NCI-H2081 (cell line): Measurements from ENCODE around the gene GBX1.

Experiments used
- DNase-seq, 2 experiments: peaks; one replicate each; lab custom pipeline; 2025; lab: John Stamatoyannopoulos, UW

The GBX1 gene

DNA sequence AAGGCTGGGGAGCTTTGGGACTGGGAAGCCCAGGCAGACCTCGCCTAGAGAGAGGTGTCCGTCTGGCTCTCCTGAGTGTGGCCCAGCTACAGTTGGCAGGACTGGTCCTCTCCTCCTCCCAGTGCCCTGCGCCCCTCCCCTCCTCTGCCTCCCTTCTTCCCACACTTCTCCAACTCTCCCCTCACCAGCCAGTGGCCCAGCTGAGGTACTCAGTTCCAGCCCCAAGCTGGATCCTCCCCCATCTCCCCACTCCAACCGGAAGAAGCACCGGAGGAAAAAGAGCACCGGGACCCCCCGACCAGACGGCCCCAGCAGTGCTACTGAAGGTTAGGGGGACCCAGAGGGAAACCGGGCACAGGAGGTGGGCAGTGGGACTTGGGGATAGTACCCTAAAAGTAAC, 27.7 kb downstream of the GBX1 start:
- DNase-seq, result no peak

DNA sequence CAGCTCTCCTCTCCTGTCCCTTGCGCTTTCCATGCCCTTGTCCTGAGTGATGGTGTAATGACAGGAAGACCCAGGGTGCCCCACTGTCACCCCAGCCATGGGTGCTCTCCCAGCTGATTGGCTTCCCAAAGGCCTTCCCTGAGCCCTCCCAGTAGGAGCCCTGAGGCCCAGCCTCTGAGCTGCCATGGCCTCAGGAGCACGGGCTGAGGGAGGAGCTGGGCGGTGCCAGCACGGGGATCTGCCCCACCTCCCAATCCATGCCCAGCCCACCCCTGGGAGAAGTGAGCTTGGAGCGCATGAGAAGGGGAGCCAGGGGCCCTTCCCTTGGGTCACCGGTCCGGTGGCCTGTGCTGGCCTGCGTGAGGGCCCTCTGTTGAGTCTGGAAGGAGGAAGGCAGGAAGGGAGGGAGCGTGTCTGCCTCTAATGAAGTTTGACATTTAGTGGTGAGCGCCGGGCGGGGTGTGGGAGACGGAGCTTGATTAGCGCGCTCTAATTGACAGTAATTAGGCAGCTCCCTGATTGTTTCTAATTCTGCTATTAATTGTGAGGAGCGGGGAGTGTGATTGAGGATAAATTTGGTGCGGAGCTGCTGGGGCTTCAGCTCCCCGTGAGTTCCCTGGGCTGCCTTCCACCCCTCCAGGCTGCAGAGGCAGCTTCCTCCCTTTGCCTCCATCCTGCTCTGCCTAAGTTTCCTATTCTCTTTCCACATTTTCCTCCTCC, 28.3 kb downstream of the GBX1 start:
- no peak for DNase-seq

DNA sequence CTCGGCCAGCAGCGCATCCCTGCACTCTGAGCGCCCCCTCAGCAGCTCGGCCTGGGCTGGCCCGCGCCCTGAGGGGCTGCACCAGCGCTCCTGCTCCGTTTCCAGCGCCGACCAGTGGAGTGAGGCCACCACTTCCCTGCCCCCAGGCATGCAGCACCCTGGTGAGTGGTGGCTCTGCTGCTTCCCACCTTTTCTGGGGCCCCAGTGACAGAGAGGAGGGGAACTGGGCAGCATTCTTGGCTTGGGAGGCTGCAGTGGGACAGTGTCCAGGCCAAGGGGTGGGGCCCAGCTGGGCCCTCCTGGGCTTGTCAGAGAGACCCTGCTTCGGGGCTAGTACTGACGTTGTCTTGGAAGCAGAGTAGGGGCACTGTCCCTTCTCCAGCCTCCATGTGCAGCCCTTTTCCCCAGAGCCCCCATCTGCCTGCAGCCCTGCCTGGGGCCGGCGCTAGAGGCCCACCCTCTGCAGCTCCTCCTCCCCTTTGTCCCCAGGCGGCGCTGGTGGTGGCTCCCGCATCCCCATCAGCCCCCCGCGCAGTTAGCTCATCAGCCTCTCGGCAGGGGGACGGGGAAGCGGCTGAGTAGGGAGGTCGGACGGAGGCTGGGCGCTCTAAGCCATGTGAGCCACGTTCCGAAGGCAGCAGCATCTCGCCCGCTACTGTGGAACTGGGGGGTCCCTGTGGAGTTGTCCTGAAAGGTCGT, 29.2 kb downstream of the GBX1 start:
- no peak for DNase-seq

DNA sequence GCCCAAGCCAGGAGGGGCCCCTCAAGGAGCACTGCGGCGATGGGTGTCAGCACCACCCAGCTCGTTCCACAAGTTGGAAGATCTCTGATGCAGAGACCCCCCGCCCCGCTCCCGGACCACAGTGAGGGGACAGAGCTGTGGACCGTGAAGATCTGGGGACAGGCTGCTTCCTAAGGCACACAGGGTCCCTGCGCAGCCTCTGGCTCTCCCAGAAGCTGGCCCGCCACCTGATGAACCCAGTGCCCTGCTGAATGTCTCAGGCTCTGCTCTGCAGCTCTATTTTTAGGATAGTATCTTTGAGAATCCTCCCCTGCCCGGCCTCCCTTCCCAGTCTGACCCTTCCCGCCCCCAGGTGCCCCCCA, 29.7 kb downstream of the GBX1 start:
- no peak for DNase-seq

DNA sequence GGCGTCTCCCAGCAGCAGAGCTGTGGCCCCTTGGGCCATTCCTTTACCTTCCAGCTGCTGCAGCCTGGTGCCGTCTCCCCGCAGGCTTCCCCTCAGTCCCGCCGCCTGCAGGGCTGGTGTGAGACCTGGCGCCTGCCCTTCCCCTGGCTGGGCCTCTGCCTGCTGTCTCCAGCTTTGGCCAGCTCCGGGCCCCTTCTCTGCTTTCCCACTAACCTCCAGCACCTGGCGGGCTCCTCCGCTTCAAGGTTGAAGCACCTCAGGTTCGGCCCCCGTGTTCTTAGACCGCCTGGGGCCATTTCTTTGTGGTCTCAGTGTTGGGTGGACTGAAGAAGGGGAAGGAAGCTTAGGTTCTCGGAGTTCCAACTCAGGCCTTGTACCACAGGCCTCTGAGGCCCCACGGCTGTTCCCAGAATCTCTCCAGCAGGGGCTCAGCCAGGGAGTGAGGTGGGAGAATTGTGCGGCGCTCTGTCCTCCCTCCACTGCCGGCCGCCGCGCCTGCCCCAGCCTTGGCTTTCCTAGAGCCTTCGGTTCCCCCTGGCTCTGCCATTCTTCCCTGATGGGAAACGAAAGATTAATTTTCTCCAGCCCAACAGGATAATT, 30.3 kb downstream of the GBX1 start:
- DNase-seq, result no peak

DNA sequence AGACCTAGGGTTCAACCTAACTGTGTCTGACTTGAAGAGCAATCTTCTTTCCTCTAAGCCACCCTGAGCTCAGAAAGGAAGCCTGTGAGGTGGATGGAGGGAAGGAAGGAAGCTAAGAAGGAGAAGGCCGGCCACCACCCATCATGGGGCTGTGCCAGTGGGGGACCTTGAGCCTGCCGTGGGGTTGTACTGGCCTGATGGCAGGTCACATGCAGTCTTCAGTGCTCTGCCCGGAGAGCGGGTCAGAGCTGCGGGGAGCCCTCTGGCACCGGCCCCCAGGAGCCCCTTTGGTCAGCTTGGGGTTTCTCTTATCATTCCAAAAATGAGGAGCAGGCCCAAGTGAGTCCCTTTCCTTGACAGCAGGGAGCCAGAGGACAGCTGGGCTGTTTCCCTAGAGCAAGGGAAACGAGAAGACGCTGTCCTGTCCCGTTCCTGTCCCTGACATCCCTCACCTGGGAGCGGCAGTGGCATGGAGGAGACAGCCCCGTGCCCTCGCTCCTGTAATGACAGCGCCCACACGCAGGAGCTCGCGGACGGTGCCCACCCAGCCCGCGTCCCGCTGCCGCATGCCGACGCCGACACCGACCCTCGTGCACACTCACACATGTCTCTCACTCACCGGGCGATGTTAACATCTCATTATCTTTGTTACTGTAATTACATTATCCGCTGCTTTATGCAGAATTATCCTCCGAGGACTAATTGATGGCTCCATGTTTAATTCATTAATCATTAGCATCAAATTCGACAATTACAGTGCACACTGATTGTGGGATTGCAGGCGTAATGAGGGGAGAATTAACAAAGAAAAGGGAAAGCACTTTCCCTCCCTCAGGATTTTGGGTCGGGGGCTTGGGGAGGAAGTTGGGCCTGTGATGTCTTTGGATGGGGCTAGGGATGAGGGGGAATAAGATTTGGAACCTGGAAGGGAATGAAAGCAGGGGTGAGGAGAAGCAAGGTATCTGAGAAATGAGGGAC, 31.3 kb downstream of the GBX1 start:
- no peak for DNase-seq

DNA sequence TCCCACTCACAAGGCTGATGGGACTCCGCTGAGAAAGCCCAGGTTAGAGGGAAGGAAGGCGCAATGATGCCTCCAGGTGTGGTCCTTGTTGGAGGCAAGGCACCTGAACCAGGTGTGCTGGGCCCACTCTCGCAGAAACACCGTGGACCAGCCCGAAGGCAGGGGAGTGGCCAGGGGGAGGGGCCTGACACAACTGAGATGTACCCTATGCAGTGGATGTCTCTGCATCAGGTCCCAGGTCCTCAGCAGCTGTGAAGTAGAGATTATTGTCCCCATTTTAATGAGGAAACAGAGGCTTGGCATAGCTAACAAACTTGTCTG, 32.0 kb downstream of the GBX1 start:
- no peak for DNase-seq

DNA sequence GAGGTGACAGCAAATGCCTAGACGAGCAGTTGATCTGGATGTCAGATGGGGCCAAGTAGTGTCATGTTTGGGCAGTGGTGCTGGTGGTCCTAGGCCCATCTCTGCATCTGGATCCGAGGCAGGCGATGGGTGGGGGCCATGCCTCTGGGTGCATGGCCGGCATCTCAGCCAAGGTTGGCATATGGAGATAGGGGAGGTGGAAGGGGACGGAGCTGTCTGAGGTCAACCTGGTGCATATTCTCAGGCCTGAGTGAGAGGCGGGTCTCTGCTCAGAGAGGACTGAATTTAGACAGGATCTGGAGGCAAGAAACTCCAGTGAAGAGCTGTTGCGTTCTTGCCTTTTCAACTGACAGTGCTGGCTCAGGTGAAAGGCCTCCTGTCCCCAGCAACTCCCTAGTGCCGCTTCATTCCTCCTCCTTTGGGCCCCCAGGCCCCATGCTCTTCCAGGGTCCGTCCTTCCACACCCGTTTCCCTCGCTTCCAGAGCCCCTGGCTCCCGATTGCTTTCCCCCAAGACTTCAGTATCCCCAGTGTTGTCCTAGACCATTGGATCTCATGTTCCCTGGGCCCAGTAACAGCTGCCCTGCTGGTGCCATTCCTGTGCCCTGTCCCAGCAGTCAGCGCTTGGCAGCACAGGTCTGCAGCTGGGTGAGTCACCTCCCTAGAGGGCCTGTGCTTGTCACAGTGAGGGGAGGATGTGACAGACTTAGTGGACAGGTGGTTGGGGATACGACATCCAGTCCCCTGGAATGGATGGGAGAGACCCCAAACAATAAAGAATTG, 32.6 kb downstream of the GBX1 start:
- no peak for DNase-seq

DNA sequence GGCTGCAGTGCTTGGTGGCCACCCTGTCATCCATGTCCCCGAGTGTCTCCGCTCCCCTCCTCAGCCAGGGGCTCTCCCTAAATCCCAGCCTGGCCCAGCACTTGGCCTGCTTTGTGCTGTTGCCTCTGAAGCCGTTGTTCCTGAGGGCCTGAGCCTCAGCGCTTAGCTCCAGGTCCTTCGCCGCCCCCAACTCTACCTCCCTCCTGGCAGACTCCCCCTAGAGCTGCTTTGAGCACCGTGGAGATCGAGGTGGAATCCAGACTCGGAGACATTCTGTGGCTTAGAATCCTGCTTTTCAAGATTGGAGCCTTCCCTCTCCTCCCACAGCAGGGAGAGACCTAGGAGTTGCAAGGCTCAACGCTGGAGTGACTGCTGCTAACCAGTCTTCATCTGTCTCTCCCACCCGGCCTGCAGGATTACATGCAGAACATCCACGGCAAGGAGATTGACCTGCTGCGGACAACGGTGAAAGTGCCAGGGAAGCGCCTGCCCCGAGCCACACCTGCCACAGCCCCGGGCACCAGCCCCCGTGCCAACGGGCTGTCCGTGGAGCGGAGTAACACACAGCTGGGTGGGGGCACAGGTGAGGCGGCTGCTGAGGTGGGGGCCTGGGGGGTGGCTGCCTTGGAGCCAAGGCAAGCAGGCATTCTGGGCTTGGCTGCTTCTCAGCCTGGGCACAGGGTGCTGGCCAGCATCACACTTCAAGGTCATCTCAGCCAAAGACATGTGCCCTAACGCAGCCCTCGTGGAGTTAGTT, 33.3 kb downstream of the GBX1 start:
- DNase-seq, result no peak

DNA sequence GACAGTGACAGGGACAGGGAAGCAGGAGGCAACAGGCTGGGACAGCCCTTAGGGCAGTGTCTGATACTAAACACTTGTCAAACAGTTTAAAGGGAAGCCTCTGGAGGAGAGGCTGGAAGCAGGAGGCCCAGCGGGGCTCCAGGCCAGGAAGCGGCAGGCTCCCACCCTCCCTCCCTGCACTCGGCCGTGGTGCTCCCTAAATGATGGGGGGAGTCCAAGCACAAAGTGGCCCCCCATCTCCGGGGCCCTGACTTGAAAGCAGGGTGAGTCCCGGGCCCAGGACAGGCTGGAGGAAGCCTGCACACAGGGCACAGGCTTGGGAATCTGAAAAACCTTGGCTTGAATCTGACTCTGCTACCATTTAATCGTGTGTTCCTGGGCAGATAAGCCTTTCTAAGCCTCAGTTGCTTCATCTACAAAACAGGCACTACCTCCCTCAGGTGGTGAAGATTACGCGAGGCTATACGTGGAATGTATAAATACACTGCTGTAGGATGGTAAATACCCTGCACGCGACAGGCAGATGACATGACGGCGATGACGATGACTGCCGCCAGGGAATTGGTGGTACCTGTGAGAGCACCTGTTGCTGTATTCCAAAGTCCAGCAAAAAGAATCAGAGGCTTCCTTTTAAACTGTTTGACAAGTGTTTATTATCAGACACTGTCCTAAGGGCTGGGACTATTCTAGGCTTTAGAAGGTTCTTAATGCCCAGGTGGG, 34.1 kb downstream of the GBX1 start:
- DNase-seq, result no peak

DNA sequence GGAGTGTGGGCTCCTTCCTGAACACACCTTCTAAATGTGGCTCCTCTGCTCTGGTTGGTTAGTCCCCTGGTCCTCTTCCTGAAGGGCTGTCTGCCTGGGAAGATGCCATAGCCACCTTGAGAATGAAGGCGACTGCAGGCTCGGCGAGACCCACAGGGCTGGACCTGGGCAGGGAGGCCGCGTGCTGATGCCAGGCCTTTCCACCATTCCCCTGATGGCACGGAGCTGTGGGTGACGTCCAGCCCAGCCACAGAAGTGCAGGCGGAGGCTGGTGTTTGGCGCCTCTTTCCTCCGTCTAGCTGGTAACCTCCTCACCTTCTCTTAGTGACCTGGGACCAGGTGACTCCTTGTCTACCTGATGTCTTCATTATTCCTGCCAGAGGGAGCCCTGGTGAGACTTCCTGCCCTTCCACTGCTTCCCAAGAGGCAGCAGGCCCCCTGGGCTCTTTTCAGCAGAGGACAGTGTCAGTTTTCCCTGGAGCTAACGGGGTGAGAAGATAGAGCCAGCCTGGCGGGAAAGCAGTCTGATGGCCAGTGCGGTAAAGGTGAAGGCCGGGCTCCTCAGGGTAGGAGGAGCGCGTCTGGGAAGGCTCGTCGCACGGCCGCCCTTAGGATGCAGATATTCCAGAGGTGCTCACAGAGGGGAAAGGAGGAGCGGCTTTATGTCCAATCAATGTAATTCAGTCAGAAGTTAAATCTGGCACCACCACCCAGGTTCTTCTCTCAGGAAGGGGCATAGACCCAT, 34.9 kb downstream of the GBX1 start:
- DNase-seq, result no peak

DNA sequence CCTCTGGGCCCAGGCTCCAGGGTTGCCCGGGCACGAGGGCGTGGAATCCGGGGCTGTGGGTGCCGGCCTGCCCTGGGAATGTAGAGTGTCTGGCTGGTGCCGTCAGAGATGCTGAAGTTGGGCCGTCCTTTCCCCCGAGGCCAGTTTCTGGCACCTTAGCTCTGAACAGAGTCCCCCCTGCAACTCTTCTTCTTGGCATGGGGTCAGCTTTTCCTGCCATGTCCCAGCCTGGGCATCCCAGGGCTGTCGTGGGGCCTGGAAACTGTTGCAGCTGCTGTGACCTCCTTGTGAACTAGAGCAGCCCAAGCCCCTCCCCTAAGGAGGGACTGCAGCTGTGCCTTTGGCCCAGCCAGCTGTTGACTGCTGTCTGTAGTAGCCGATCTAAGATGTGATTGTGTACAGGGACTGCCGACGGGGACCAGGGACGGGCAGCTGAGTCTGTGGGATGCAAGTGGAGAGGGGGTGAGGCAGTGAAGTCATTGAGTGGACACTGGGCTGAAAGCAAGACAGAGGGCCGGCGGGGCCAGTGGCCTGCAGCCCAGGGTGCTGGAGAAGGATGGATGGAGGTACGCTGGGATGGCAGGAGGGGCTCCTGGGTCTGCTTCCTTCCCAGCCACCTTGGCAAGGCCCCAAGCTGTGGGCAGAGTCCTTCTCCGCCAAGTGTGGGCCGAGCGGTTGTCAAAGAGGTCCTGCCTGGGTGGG, 35.8 kb downstream of the GBX1 start:
- DNase-seq, result no peak

DNA sequence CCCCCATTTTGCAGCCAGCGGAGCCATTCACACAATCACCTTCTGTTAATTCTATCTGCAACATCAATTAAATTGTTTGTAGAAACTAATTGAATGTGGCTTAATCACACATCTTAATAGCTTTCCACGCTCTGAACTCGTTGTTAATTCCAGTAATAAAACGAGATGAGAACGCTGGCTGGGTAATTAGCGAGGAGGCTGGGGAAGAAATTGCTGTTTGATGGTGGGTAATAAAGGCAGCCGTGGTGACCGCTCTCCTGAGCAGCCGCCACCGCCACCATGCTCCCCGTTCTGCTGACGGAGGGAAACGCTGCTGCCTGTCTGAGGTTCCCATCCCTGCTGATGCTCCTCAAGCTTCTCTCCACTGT, 36.3 kb downstream of the GBX1 start:
- DNase-seq, result no peak

DNA sequence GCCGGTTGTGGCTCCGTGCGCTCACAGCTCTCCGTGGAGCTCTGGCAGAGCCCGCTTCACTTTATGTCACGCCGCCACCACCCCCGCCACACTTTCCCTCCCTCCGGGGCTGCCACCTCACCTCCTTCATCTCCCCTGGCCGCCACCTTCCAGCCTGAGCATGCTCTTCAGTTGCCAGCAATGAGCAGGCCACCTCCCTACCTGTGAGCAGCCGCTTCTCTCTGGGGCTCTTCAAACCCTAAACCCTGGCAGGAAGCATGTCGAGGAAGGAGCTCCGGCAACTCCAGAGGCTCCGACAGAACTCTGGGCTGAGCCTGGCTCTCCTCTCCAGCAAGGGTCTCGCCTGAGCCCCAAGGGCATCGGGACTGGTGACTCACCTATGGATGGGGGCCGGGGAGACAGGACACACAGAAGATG, 36.7 kb downstream of the GBX1 start:
- DNase-seq, result no peak

DNA sequence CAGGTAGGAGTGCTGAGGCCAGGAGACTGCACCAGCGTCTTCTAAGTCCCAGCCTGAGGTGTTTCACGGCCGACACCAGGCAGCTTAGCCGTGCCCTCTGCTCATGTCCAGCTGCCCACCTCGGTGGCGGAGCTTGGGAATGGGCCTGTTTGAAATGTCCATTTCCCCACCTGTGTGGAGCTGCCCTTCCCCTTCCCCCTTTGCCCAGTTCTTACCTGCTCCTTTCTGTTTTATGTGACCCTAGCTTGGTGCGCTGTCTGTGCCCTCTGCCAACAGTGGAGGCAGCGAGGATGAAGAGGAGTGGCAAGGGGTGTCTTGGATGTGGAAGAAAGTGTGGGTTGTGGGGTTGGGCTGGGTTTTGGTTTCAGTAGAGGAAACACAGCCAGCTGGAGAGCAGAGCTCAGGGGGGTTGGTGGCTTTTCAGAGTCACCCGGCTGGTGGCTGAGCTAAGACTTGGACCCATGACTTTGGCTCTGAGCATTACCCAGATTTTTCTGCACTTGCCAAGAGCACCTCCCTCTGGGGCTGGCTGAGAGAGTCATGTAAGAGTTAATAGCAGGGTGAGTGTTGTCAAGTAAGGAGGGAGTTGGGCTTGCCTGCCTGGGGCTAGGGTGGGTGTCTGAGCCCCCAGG, 37.4 kb downstream of the GBX1 start:
- no peak for DNase-seq

DNA sequence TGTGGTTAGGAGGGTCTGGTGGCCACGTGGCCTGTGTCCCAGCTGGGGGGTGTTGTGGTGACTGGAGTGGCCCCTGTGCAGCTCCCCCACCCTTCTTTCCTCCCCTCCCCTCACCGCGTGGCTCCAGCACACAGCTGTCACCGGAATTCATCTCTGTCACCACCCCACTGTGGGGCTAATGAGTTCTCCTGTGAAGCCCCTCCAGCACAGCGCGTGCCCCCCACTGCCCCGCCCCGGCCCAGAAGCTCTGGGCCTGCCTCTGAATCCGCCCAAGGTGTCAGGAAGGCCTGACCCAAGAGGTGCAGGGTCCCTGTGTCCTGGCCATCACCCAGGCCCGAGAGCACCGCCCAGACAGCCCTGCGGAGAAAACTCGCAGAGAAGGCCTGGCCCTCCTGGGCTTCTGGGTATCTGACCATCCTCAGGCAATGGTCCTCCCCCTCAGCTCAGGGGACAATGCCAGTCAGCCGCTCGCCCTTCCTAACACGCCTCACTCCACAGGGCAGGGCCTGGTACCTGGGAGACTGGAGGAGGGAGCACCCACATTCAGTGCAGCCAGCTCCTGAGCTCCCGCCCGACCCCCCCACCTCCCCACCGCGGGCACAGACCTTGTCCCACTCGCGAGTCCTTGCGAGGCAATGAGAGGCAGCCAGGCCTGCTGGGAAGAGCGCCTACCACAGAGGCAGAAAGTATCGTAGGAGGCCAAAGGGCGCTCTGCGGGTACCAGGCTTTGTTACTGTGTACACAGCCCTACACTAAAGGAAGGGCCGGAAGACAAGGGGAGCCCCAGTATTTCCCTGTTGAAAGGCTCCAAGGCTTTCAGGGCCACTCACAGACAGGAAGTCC, 38.2 kb downstream of the GBX1 start:
- DNase-seq, result no peak

DNA sequence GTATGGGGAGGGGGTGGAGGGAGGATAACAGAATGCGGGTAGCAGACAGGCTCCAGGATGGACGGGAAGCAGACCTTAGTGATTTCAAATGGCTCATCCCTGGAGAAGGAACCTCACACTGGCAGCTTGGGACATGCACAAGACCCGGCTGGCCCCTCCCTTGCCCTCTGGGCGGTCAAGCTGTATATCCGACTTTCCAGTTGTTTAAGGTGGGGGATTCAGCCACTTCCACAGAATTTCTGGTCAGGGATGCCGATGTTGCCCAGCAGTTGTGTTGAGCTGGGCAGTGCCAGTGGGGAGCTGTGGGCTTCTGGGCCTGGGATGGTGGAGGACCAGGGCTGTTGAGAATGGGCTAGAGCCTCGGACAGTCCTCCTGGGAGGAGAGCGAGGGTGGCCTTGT, 38.8 kb downstream of the GBX1 start:
- DNase-seq, result no peak

DNA sequence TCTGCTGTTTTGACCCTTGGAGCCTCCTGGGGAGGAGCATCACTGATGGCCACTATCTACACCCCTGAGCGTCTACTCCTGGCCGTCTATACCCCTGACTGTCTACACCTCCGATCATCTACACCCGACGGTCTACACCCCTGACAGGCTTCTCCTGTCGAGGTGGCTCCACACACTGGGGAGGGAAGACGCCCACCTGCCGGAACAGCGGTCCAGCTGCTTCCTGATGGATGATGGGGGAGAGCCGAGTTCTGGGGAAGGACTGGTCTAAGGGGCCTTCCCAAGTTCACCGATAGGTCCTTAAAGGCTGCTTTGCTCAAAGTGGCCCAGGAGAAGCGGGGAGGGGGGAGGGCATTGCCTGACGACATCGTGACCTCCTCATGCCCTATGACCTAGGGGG, 39.4 kb downstream of the GBX1 start:
- DNase-seq, result no peak
